Thyroid gland (tissue), 4 donors: ENCODE results near the gene TTC21A. TPM values are rescaled to one million over a fixed set of nuclear protein-coding genes. Genes with fewer than 3 reads are reported as not detected.

Experiments
- DNase-seq, 2 donors: peaks; one replicate each; pipeline ENCODE4 v3.0.0-alpha.2; 2019
- H3K27ac ChIP-seq, 3 donors: fragments of 200-600 bp; sonication (generic); 1 replicate in 2 of 3; 2 replicates in 1 of 3; pipeline ENCODE4 v1.5.1; 2016 to 2019; ENCODE audit warnings: mild to moderate bottlenecking in 1 of 3, moderate library complexity in 1 of 3
- H3K27me3 ChIP-seq: fragments of 200-600 bp; sonication (generic); one replicate; pipeline ENCODE4 v1.5.1; 2019
- H3K36me3 ChIP-seq, 2 donors: fragments of 200-600 bp; sonication (generic); one replicate each; pipeline ENCODE4 v1.5.1; 2016 to 2019
- H3K4me1 ChIP-seq, 2 donors: fragments of 200-600 bp; sonication (generic); one replicate each; pipeline ENCODE4 v1.5.1; 2017 to 2019
- H3K4me3 ChIP-seq, 3 donors: fragments of 200-600 bp; sonication (generic); replicated peaks in 1 of 3; 1 replicate in 2 of 3; 2 replicates in 1 of 3; pipeline ENCODE4 v1.5.1; 2016; ENCODE audit warnings: mild to moderate bottlenecking in 1 of 3
- H3K9me3 ChIP-seq: fragments of 200-600 bp; sonication (generic); one replicate; pipeline ENCODE4 v1.5.1; 2017
- CTCF ChIP-seq, 6 experiments: fragments of 200-600 bp in 3 of 6; fragments of 450-650 bp in 3 of 6; sonication (generic) in 3 of 6; IDR thresholded peaks; one replicate each; pipeline ENCODE4 v1.5.1; 2016 to 2019; ENCODE audit warnings: antibody characterized with exemption in 6 of 6, mild to moderate bottlenecking in 2 of 6, inconsistent platforms in 1 of 6, moderate library complexity in 1 of 6
- POLR2A ChIP-seq, 2 donors: fragments of 450-650 bp; IDR thresholded peaks; one replicate each; pipeline ENCODE4 v1.6.1; 2017; ENCODE audit warnings: antibody characterized with exemption in 2 of 2, mild to moderate bottlenecking in 2 of 2, moderate library complexity in 1 of 2
- WGBS, 2 donors: methylation state at CpG; one replicate each; pipeline ENCODE4 v1.1.5; 2017; 5-methylcytosine and 5-hydroxymethylcytosine counted together
- intact Hi-C: fragments of 100-400 bp; cut with DNase I; formaldehyde crosslinking; loops from one replicate; pipeline ENCODE4 v1.15.1; 2023
- total RNA-seq, 4 donors: library from RNA; depleted of rRNA; stranded (reverse); fragments of >200 nt; gene quantifications; one replicate each; pipeline ENCODE4 v1.2.3, GENCODE V29; 2016

Gene TTC21A
- total RNA-seq, 4 donors from 2014 or later = 8.9 to 17.8 (median 11.7) TPM

GRCh38 chr3:39133093-39133490, 25.6 kb downstream of the TTC21A start:
- Histone ChIP-seq H3K4me3 (no peak overlapping the region), H3K4me1 (peaks cover 4 to 17% of the 10 kb centered on the region in 2 donors), H3K27me3 (no peaks in the 10 kb centered on the region), H3K9me3 (no peaks in the 10 kb centered on the region), H3K27ac (no peak overlapping the region), H3K36me3 (no peaks in the 10 kb centered on the region)
- TF ChIP-seq POLR2A (IDR thresholded peaks at IDR 0.05) (no peak), CTCF (IDR thresholded peaks at IDR 0.05) (no peak)
- WGBS, 2 donors = 100% methylated on average over 1 of the region's 1 CpG
- intact Hi-C loops = no loop called here
- no peak for DNase-seq

GRCh38 chr3:39133822-39134221, 26.3 kb downstream of the TTC21A start:
- 85 to 94% methylated on average over 6 of the region's 6 CpGs for WGBS, 2 donors
- Histone ChIP-seq H3K9me3 (no peaks in the 10 kb centered on the region), H3K27me3 (no peaks in the 10 kb centered on the region), H3K4me1 (peaks cover 6 to 21% of the 10 kb centered on the region in 2 donors), H3K27ac (no peak overlapping the region), H3K36me3 (no peaks in the 10 kb centered on the region), H3K4me3 (no peak overlapping the region)
- intact Hi-C loops = no loop called here
- DNase-seq = no peak
- TF ChIP-seq POLR2A (IDR thresholded peaks at IDR 0.05) = no peak
- TF ChIP-seq CTCF (IDR thresholded peaks at IDR 0.05) = no peak

GRCh38 chr3:39134305-39134704, 26.8 kb downstream of the TTC21A start:
- Histone ChIP-seq H3K27me3 (no peaks in the 10 kb centered on the region), H3K36me3 (no peaks in the 10 kb centered on the region), H3K4me3 (no peak overlapping the region), H3K4me1 (peaks cover 11 to 26% of the 10 kb centered on the region in 2 donors), H3K9me3 (no peaks in the 10 kb centered on the region), H3K27ac (no peak overlapping the region)
- WGBS, 2 donors = 88 to 97% methylated on average over 6 to 7 of the region's 7 CpGs
- intact Hi-C loops = no loop called here
- TF ChIP-seq CTCF (IDR thresholded peaks at IDR 0.05) = no peak
- no peak for TF ChIP-seq POLR2A (IDR thresholded peaks at IDR 0.05)
- DNase-seq = no peak

GRCh38 chr3:39135170-39135805, 27.8 kb downstream of the TTC21A start:
- DNase-seq = peak; percentile 68 to 71
- H3K27me3 ChIP-seq = no peaks in the 10 kb centered on the region
- intact Hi-C loops = no loop called here

More at GRCh38 chr3:39135170-39135805, 27.8 kb downstream of the TTC21A start:
- peak overlapping the region in 2 of 3 donors; percentile 5 to 44 for H3K27ac ChIP-seq
- H3K4me3 ChIP-seq = no peak overlapping the region
- TF ChIP-seq POLR2A (IDR thresholded peaks at IDR 0.05) (no peak), CTCF (IDR thresholded peaks at IDR 0.05) (no peak)
- H3K36me3 ChIP-seq = no peaks in the 10 kb centered on the region
- 58 to 88% methylated on average over 2 to 8 of the region's 8 CpGs for WGBS, 2 donors
- peaks cover 21 to 36% of the 10 kb centered on the region in 2 donors for H3K4me1 ChIP-seq
- no peaks in the 10 kb centered on the region for H3K9me3 ChIP-seq
